Neuron (in vitro differentiated cells): Measurements from ENCODE around the gene KRTAP2-3.

Experiments
- H2AFZ ChIP-seq: one replicate; pipeline ENCODE4 v1.6.1; 2013; ENCODE audit warnings: low read depth, mild to moderate bottlenecking, inconsistent platforms, low read length, moderate library complexity
- H3K27me3 ChIP-seq: one replicate; pipeline ENCODE4 v1.6.1; 2013; ENCODE audit warnings: low read length; ENCODE audit not compliant: insufficient read depth
- H3K36me3 ChIP-seq: one replicate; pipeline ENCODE4 v1.6.1; 2013; ENCODE audit warnings: low read length; ENCODE audit not compliant: insufficient read depth
- H3K4me1 ChIP-seq: one replicate; pipeline ENCODE4 v1.6.1; 2013; ENCODE audit warnings: low read length; ENCODE audit not compliant: insufficient read depth
- H3K4me3 ChIP-seq: 2 replicates; pipeline ENCODE4 v1.5.1; 2013; ENCODE audit warnings: mild to moderate bottlenecking, low read length, moderate library complexity
- H3K9me3 ChIP-seq: one replicate; pipeline ENCODE4 v1.6.1; 2013; ENCODE audit warnings: low read length

Gene KRTAP2-3

GRCh38 chr17:41012326-41013120 is 47.4 kb downstream of the KRTAP2-3 start:
- Histone ChIP-seq H3K9me3 (no peaks in the 10 kb centered on the region), H3K36me3 (no peaks in the 10 kb centered on the region), H3K27me3 (peaks cover 2% of the 10 kb centered on the region), H3K4me3 (no peak overlapping the region), H2AFZ (no peak overlapping the region), H3K4me1 (no peaks in the 10 kb centered on the region)

GRCh38 chr17:41010441-41010840 is 49.5 kb downstream of the KRTAP2-3 start:
- H3K36me3 ChIP-seq, result no peaks in the 10 kb centered on the region
- H3K4me3 ChIP-seq, result no peak overlapping the region
- H3K4me1 ChIP-seq, result no peaks in the 10 kb centered on the region
- no peak overlapping the region for H2AFZ ChIP-seq
- no peaks in the 10 kb centered on the region for H3K27me3 ChIP-seq
- H3K9me3 ChIP-seq, result no peaks in the 10 kb centered on the region

- no peaks in the 10 kb centered on the region for H3K36me3 ChIP-seq
- no peaks in the 10 kb centered on the region for H3K4me1 ChIP-seq
- H3K9me3 ChIP-seq, result no peaks in the 10 kb centered on the region
- H3K4me3 ChIP-seq, result no peak overlapping the region
- H2AFZ ChIP-seq, result no peak overlapping the region
- no peaks in the 10 kb centered on the region for H3K27me3 ChIP-seq
Measured at GRCh38 chr17:41009936-41010335, 50.0 kb downstream of the KRTAP2-3 start.

- no peak overlapping the region for H3K4me3 ChIP-seq
- no peaks in the 10 kb centered on the region for H3K27me3 ChIP-seq
- H3K9me3 ChIP-seq, result no peaks in the 10 kb centered on the region
- H3K36me3 ChIP-seq, result no peaks in the 10 kb centered on the region
- H3K4me1 ChIP-seq, result no peaks in the 10 kb centered on the region
- H2AFZ ChIP-seq, result no peak overlapping the region
Measured at GRCh38 chr17:41009301-41009760, 50.6 kb downstream of the KRTAP2-3 start.
